ENCODE data around the gene P2RY14.

The P2RY14 gene

DNA sequence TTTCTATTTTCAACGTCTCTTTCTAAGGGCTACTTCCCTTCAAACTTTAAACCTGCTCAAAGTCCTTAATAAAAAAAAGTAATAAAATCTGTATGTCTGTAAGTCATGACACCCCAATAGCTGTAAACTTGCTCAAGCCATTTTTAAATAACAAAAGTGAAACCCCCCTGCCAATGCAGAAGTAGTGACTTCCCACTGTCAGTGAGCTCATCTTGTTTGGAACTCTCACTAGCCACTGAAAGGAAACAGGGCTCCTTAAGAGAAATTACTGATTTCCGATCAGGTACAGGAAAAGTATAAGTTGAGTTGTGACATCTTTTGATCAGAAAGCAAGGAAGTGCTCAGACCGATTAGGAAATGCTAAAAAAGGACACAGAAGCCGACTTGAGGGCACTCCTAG is 47.7 kb downstream of the P2RY14 start:
- Histone ChIP-seq H3K9ac (ENCODE audit: low read length) (peak overlapping the region; percentile 43), H4K20me1 (ENCODE audit: insufficient read depth, low read length) (no peaks in the 10 kb centered on the region), H2AFZ (ENCODE audit: low read depth, low read length) (no peak overlapping the region), H3K4me1 (ENCODE audit: low read length) (peaks cover 52% of the 10 kb centered on the region), H3K9me3 (ENCODE audit: insufficient read depth, low read length) (no peaks in the 10 kb centered on the region), H3K27ac (ENCODE audit: low read length) (peak overlapping the region; percentile 51), H3K36me3 (replicated peaks; ENCODE audit: low read depth, low read length) (peaks cover 5% of the 10 kb centered on the region), H3K4me2 (ENCODE audit: low read length) (peak overlapping the region; percentile 84), H3K27me3 (ENCODE audit: low read depth, low read length) (no peaks in the 10 kb centered on the region), H3K4me3 (ENCODE audit: low read length) (peak overlapping the region; percentile 49), H3K79me2 (ENCODE audit: low read length) (peaks cover 8% of the 10 kb centered on the region; the same call in 1 of the 2 replicates)
- no peak for TF ChIP-seq EZH2phosphoT487 (IDR thresholded peaks at IDR 0.05; ENCODE audit: low read depth)
- TF ChIP-seq, protein P1, sequence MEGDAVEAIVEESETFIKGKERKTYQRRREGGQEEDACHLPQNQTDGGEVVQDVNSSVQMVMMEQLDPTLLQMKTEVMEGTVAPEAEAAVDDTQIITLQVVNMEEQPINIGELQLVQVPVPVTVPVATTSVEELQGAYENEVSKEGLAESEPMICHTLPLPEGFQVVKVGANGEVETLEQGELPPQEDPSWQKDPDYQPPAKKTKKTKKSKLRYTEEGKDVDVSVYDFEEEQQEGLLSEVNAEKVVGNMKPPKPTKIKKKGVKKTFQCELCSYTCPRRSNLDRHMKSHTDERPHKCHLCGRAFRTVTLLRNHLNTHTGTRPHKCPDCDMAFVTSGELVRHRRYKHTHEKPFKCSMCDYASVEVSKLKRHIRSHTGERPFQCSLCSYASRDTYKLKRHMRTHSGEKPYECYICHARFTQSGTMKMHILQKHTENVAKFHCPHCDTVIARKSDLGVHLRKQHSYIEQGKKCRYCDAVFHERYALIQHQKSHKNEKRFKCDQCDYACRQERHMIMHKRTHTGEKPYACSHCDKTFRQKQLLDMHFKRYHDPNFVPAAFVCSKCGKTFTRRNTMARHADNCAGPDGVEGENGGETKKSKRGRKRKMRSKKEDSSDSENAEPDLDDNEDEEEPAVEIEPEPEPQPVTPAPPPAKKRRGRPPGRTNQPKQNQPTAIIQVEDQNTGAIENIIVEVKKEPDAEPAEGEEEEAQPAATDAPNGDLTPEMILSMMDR (IDR thresholded peaks at IDR 0.05; ENCODE audit: low read depth, low read length): no peak

DNA sequence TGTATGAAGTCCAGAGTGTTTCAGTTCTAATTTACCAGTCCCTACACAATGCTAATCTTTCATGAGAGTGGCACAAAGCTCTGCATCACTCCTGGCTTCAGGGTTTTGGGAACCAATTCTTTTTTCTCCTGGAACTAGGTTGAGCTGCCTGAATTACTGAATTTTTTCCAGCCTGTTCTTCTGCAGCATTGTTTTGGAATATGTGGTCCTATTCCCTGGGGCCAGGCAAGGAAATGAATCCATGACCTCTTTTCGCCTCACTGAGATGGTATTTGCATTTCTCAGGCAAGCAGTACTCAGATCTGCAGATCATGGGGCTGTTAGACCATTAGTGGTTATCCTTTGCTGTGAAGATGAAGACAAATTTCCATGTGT is 49.7 kb downstream of the P2RY14 start:
- H3K27ac ChIP-seq (ENCODE audit: low read length): peak overlapping the region; percentile 77
- peak overlapping the region; percentile 25 for H3K4me2 ChIP-seq (ENCODE audit: low read length)
- H3K4me1 ChIP-seq (ENCODE audit: low read length): peaks cover 45% of the 10 kb centered on the region
- H3K36me3 ChIP-seq (replicated peaks; ENCODE audit: low read depth, low read length): peaks cover 6% of the 10 kb centered on the region
- H3K4me3 ChIP-seq (ENCODE audit: low read length): no peak overlapping the region
- no peak for TF ChIP-seq EZH2phosphoT487 (IDR thresholded peaks at IDR 0.05; ENCODE audit: low read depth)
- TF ChIP-seq, protein P1 (IDR thresholded peaks at IDR 0.05; ENCODE audit: low read depth, low read length): no peak
- H3K9me3 ChIP-seq (ENCODE audit: insufficient read depth, low read length): no peaks in the 10 kb centered on the region
- no peaks in the 10 kb centered on the region for H4K20me1 ChIP-seq (ENCODE audit: insufficient read depth, low read length)
- peaks cover 8% of the 10 kb centered on the region; the same call in 1 of the 2 replicates for H3K79me2 ChIP-seq (ENCODE audit: low read length)
- H3K27me3 ChIP-seq (ENCODE audit: low read depth, low read length): no peaks in the 10 kb centered on the region
- no peak overlapping the region for H2AFZ ChIP-seq (ENCODE audit: low read depth, low read length)
- peak overlapping the region; percentile 7; the same call in 1 of the 2 replicates for H3K9ac ChIP-seq (ENCODE audit: low read length)

DNA sequence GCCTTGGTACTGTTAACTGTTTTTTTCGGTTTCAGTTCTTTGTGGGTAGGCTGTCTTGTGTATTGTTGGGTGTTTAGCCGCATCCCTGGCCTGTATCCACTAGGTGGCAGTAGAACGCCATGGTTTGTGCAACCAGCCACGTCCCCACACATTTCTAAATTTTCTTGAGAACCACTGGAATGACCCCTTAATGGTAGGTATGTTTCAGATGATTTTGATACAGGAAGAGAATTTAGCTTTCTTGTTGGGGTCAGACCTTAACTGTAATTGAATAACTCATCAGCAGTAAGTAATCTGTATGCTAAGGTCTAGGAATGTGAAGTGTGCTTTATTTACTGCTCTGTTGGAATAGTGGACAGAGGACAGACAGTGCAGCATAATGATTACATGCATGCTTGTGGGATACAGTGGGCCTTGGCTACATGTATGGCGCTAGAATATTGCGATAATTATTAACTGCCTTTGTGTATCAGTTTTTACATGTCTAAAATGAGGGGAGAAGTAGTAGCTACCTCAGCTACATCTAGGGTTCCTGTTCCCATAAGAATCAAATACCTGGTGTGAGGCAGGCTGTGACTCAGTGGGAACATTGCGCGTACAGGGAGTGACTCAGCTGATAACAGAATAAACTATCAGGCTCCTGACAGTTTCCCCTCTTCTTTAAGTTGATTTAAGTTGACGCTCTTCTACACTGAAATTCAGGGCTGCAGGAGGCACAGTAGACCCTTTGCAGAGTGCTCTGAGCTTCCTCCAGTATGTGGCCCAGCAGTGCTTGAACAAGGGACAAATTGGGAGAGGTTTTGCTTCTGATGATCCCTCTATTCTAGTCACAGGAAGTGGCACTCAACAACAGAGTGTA is 50.3 kb downstream of the P2RY14 start:
- Histone ChIP-seq H2AFZ (ENCODE audit: low read depth, low read length) (no peak overlapping the region), H3K27ac (ENCODE audit: low read length) (peak overlapping the region; percentile 77), H3K4me3 (ENCODE audit: low read length) (peak overlapping the region; percentile 44; the same call in 1 of the 2 replicates), H3K79me2 (ENCODE audit: low read length) (peaks cover 8% of the 10 kb centered on the region; the same call in 1 of the 2 replicates), H3K4me2 (ENCODE audit: low read length) (peak overlapping the region; percentile 79), H3K36me3 (replicated peaks; ENCODE audit: low read depth, low read length) (peaks cover 11% of the 10 kb centered on the region), H3K27me3 (ENCODE audit: low read depth, low read length) (no peaks in the 10 kb centered on the region), H4K20me1 (ENCODE audit: insufficient read depth, low read length) (no peaks in the 10 kb centered on the region), H3K9ac (ENCODE audit: low read length) (peak overlapping the region; percentile 28), H3K9me3 (ENCODE audit: insufficient read depth, low read length) (no peaks in the 10 kb centered on the region), H3K4me1 (ENCODE audit: low read length) (peaks cover 45% of the 10 kb centered on the region)
- TF ChIP-seq EZH2phosphoT487 (IDR thresholded peaks at IDR 0.05; ENCODE audit: low read depth): no peak
- TF ChIP-seq, protein P1 (IDR thresholded peaks at IDR 0.05; ENCODE audit: low read depth, low read length): peak; percentile 96

DNA sequence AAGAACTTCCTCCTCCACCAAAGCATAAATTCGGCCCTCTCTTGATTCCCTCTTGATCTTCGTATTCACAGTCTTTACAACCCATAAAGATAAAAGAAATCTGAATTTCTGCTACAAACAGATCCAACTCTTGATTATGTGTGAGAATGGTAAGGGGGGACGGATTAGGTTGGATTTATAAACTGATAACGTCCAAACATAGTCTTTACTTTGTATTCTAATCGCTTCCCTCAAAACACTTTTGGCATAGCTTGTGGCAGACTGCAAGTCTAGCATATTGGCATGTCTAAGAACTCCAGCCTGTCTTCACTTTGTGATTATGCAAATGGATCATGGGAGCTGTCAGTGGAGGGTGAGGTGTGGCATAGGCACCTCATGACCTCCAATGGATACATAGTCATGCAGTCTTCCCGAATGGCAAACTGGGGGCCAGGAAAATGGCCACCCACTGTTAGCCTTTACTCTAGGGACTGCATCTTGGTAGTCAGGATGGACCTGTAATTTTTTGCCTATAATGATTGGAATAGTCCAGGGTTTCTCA is 51.0 kb downstream of the P2RY14 start:
- Histone ChIP-seq H3K36me3 (replicated peaks; ENCODE audit: low read depth, low read length) (peaks cover 15% of the 10 kb centered on the region), H4K20me1 (ENCODE audit: insufficient read depth, low read length) (no peaks in the 10 kb centered on the region), H3K4me1 (ENCODE audit: low read length) (peaks cover 45% of the 10 kb centered on the region), H3K4me3 (ENCODE audit: low read length) (peak overlapping the region; percentile 44; the same call in 1 of the 2 replicates), H3K27me3 (ENCODE audit: low read depth, low read length) (no peaks in the 10 kb centered on the region), H2AFZ (ENCODE audit: low read depth, low read length) (no peak overlapping the region), H3K9me3 (ENCODE audit: insufficient read depth, low read length) (0 out of 2 replicates have a peak, but pooled peaks cover 4% of the 10 kb centered on the region), H3K4me2 (ENCODE audit: low read length) (peak overlapping the region; percentile 79), H3K9ac (ENCODE audit: low read length) (peak overlapping the region; percentile 28; the same call in 1 of the 2 replicates), H3K79me2 (ENCODE audit: low read length) (peaks cover 8% of the 10 kb centered on the region; the same call in 1 of the 2 replicates), H3K27ac (ENCODE audit: low read length) (no peak overlapping the region)
- TF ChIP-seq, protein P1 (IDR thresholded peaks at IDR 0.05; ENCODE audit: low read depth, low read length): no peak
- TF ChIP-seq EZH2phosphoT487 (IDR thresholded peaks at IDR 0.05; ENCODE audit: low read depth): no peak
